Colonic mucosa (tissue), 4 donors: ENCODE data around the gene CRTAP. TPM values are rescaled to one million over a fixed set of nuclear protein-coding genes. Genes with fewer than 3 reads are reported as not detected.
"Not testable (repeated sequence)": the region's sequence is repeated elsewhere in the genome, so short reads cannot be mapped to it uniquely, and the experiment has no call there.

Experiments used
- DNase-seq: peaks from one replicate; pipeline ENCODE4 v3.0.0-alpha.2; 2020
- H3K27ac ChIP-seq: fragments of 200-600 bp; one replicate; pipeline ENCODE4 v1.8.0; 2021
- H3K27me3 ChIP-seq: fragments of 200-600 bp; one replicate; pipeline ENCODE4 v1.8.0; 2021
- H3K36me3 ChIP-seq: fragments of 200-600 bp; one replicate; pipeline ENCODE4 v1.8.0; 2021
- H3K4me1 ChIP-seq: fragments of 200-600 bp; one replicate; pipeline ENCODE4 v1.8.0; 2021; ENCODE audit warnings: mild to moderate bottlenecking
- H3K4me3 ChIP-seq: fragments of 200-600 bp; one replicate; pipeline ENCODE4 v1.8.0; 2021
- H3K9ac ChIP-seq, 2 donors: one replicate each; pipeline ENCODE4 v1.7.0; 2013; ENCODE audit warnings: control low read depth in 2 of 2, low read depth in 2 of 2, low read length in 2 of 2
- H3K9me3 ChIP-seq: fragments of 200-600 bp; one replicate; pipeline ENCODE4 v1.8.0; 2021
- intact Hi-C: fragments of 100-400 bp; cut with DNase I; formaldehyde crosslinking; loops from one replicate; pipeline ENCODE4 v1.14.1; 2022
- total RNA-seq, 2 donors: library from RNA; stranded (reverse); fragmentation: NEBNext Ultra II Directional in 1 of 2; extraction: Animal tissue kit (Norgen Biotek cat#: 25700) in 1 of 2; gene quantifications; one replicate each; pipeline ENCODE4 v1.2.1, GENCODE V29; 2021
- TF ChIP-seq, protein P1 (sequence below): fragments of 200-600 bp; IDR thresholded peaks from one replicate; pipeline ENCODE4 v1.8.0; 2022; ENCODE audit warnings: antibody characterized with exemption, mild to moderate bottlenecking
- donor health status: healthy.
- donor health status: DM: no; HTN: no; CAD: no.
- donor health status: DM: no; HTN: no; CAD: no.

Gene CRTAP
- total RNA-seq, 2 donors from 2014 or later, result 92.7 to 101 TPM

GRCh38 chr3:33159234-33159633, 45.4 kb downstream of the CRTAP start:
- Histone ChIP-seq H3K4me3 (no peak overlapping the region), H3K27ac (no peak overlapping the region), H3K27me3 (no peaks in the 10 kb centered on the region), H3K9ac (no peak overlapping the region), H3K36me3 (no peaks in the 10 kb centered on the region), H3K9me3 (no peaks in the 10 kb centered on the region), H3K4me1 (no peaks in the 10 kb centered on the region)
- TF ChIP-seq, protein P1, sequence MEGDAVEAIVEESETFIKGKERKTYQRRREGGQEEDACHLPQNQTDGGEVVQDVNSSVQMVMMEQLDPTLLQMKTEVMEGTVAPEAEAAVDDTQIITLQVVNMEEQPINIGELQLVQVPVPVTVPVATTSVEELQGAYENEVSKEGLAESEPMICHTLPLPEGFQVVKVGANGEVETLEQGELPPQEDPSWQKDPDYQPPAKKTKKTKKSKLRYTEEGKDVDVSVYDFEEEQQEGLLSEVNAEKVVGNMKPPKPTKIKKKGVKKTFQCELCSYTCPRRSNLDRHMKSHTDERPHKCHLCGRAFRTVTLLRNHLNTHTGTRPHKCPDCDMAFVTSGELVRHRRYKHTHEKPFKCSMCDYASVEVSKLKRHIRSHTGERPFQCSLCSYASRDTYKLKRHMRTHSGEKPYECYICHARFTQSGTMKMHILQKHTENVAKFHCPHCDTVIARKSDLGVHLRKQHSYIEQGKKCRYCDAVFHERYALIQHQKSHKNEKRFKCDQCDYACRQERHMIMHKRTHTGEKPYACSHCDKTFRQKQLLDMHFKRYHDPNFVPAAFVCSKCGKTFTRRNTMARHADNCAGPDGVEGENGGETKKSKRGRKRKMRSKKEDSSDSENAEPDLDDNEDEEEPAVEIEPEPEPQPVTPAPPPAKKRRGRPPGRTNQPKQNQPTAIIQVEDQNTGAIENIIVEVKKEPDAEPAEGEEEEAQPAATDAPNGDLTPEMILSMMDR, result no peak
- no peak for DNase-seq
- intact Hi-C loops, result no loop called here

DNA sequence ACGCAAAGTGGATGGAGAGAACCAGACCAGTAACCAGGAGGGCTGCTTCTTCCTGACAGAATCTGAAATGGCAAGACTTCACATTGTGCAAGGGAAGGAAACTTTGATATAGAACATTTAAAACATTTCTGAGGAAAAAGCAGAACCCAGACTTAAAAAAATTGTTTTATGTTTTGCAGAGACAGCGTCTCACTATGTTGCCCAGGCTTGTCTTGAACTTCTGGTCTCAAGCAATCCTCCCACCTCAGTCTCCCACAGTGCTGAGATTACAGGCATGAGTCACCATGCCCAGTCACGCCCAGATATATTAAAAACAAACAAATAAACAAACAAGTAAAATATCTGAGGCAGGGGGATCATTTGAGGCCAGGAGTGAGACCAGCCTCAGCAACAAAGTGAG, 46.2 kb downstream of the CRTAP start:
- no peak overlapping the region for H3K27ac ChIP-seq
- H3K9ac ChIP-seq, result no peak overlapping the region
- no peaks in the 10 kb centered on the region for H3K27me3 ChIP-seq
- no peak overlapping the region for H3K4me3 ChIP-seq
- H3K36me3 ChIP-seq, result no peaks in the 10 kb centered on the region
- no peaks in the 10 kb centered on the region for H3K4me1 ChIP-seq
- no peak for DNase-seq
- H3K9me3 ChIP-seq, result no peaks in the 10 kb centered on the region
- intact Hi-C loops, result no loop called here
- TF ChIP-seq, protein P1, result no peak

- H3K4me1 ChIP-seq, DNase-seq, H3K27ac ChIP-seq, H3K9ac ChIP-seq, H3K4me3 ChIP-seq, intact Hi-C loops, H3K9me3 ChIP-seq, H3K27me3 ChIP-seq, H3K36me3 ChIP-seq: not testable (repeated sequence)
Observed at GRCh38 chr3:33162621-33163020, 48.8 kb downstream of the CRTAP start.

DNA sequence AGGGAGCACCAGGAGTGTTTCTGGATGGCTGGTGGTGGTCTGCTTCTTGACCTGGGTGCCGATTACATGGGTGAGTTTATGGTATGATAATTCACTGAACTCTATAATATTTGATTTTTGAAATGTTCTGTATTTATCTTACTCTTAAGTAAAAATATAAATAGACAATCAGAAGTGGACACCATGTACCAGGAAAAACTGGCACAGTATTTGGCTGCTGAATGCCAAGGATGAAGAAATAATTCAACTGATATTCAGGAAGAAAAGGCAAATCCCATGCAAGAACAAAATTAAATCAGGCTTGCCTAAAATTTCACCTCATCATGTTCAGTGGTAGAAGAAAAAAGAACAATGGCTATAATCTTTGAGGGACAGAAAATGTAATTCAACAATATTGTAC, 51.6 kb downstream of the CRTAP start:
- Histone ChIP-seq H3K4me3 (no peak overlapping the region), H3K9me3 (no peaks in the 10 kb centered on the region), H3K4me1 (no peaks in the 10 kb centered on the region), H3K27ac (no peak overlapping the region), H3K9ac (no peak overlapping the region), H3K36me3 (no peaks in the 10 kb centered on the region), H3K27me3 (no peaks in the 10 kb centered on the region)
- intact Hi-C loops, result no loop called here
- TF ChIP-seq, protein P1, result no peak
- no peak for DNase-seq

- no peaks in the 10 kb centered on the region for H3K27me3 ChIP-seq
- DNase-seq, result no peak
- TF ChIP-seq, protein P1, result no peak
- H3K4me3 ChIP-seq, result no peak overlapping the region
- H3K4me1 ChIP-seq, result no peaks in the 10 kb centered on the region
- H3K9ac ChIP-seq, result no peak overlapping the region
- intact Hi-C loops, result no loop called here
- no peak overlapping the region for H3K27ac ChIP-seq
- H3K36me3 ChIP-seq, result no peaks in the 10 kb centered on the region
- no peaks in the 10 kb centered on the region for H3K9me3 ChIP-seq
Observed at GRCh38 chr3:33166095-33166494, 52.3 kb downstream of the CRTAP start.

DNA sequence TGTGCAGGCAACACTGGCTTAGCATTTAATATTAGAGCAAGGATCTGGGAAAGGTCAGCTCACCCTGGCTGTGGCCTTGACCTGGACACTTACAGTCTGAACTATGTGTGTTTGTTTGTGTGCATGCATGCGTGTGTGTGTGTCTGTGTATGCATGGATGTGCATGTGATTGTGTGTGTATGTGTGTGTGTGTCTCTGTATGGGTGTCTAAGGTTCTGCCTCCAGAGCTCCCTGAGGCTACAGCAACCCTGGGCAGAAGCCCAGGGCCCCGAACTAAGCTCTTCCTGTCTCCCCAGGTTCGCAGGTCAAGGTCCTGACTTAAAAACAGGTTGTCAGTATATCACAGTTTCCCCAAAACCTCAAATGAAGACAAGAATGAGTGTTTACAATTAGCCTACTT, 53.5 kb downstream of the CRTAP start:
- no peaks in the 10 kb centered on the region for H3K27me3 ChIP-seq
- H3K9ac ChIP-seq, result no peak overlapping the region
- no peak for DNase-seq
- H3K4me1 ChIP-seq, result no peaks in the 10 kb centered on the region
- no peak overlapping the region for H3K4me3 ChIP-seq
- H3K9me3 ChIP-seq, result no peaks in the 10 kb centered on the region
- no peaks in the 10 kb centered on the region for H3K36me3 ChIP-seq
- intact Hi-C loops, result no loop called here
- H3K27ac ChIP-seq, result no peak overlapping the region
- TF ChIP-seq, protein P1, result no peak
